Aorta (tissue), 5 donors: ENCODE data around the gene HES3. TPM values are rescaled to one million over a fixed set of nuclear protein-coding genes. Genes with fewer than 3 reads are reported as not detected.
A peak's percentile ranks its signal among the peaks of the same experiment; 100 is the strongest.
"Not testable (repeated sequence)": the region's sequence is repeated elsewhere in the genome, so short reads cannot be mapped to it uniquely, and the experiment has no call there.

ENCODE experiments used
- ATAC-seq: fragments of 200-7000 bp; cut with Tn5 transposase; one replicate; pipeline ENCODE4 v1.9.1; 2022; ENCODE audit warnings: moderate library complexity; ENCODE audit not compliant: low FRiP score
- DNase-seq, 2 donors: peaks; one replicate each; pipeline ENCODE4 v3.0.0-alpha.2; 2020
- H3K27ac ChIP-seq, 2 donors: one replicate each; pipeline ENCODE4 v1.5.1; 2013; ENCODE audit warnings: low read length in 2 of 2, mild to moderate bottlenecking in 2 of 2, moderate library complexity in 2 of 2, control low read depth in 1 of 2, inconsistent platforms in 1 of 2, low read depth in 1 of 2
- H3K27me3 ChIP-seq, 2 donors: one replicate each; pipeline ENCODE4 v1.6.1; 2013; ENCODE audit warnings: control low read depth in 1 of 2, low read length in 1 of 2, mild to moderate bottlenecking in 1 of 2, moderate library complexity in 1 of 2; ENCODE audit not compliant: insufficient read depth in 2 of 2, control insufficient read depth in 1 of 2
- H3K36me3 ChIP-seq, 2 donors: one replicate each; pipeline ENCODE4 v1.6.1; 2013; ENCODE audit warnings: control low read depth in 1 of 2, low read length in 1 of 2, mild to moderate bottlenecking in 1 of 2; ENCODE audit not compliant: insufficient read depth in 2 of 2, control insufficient read depth in 1 of 2
- H3K4me1 ChIP-seq, 2 donors: one replicate each; pipeline ENCODE4 v1.6.1; 2013; ENCODE audit warnings: low read length in 2 of 2, control low read depth in 1 of 2, mild to moderate bottlenecking in 1 of 2, moderate library complexity in 1 of 2; ENCODE audit not compliant: insufficient read depth in 2 of 2, control insufficient read depth in 1 of 2
- H3K4me3 ChIP-seq, 2 donors: one replicate each; pipeline ENCODE4 v1.5.1; 2013; ENCODE audit warnings: low read length in 2 of 2, control low read depth in 1 of 2, mild to moderate bottlenecking in 1 of 2
- H3K9me3 ChIP-seq: one replicate; pipeline ENCODE4 v1.6.1; 2013; ENCODE audit warnings: mild to moderate bottlenecking, low read length; ENCODE audit not compliant: control insufficient read depth
- WGBS, 2 donors: extraction: QIAGEN DNeasy Blood & Tissue Kit; methylation state at CpG; one replicate each; pipeline ENCODE4 v1.1.7; 2013; 5-methylcytosine and 5-hydroxymethylcytosine counted together
- intact Hi-C, 2 donors: fragments of 100-400 bp; cut with DNase I; formaldehyde crosslinking; loops; one replicate each; pipeline versions ENCODE4 v1.14.2 to v1.15.0; 2022
- polyA plus RNA-seq, 2 donors: library from polyadenylated mRNA; stranded (reverse); fragments of 200-250 nt; gene quantifications; one replicate each; pipeline ENCODE4 v1.2.3, GENCODE V29; 2013
- total RNA-seq, 2 donors: library from RNA; stranded (reverse); fragmentation: NEBNext Ultra II Directional; extraction: Animal tissue kit (Norgen Biotek cat#: 25700); gene quantifications; one replicate each; pipeline ENCODE4 v1.2.1, GENCODE V29; 2021
- donor health status: healthy with polysubstance abuse.
- donor health status: Bipolar disorder and iron deficiency.
- donor health status: DM: no; HTN: no; CAD: no.
- donor health status: DM: no; HTN: no; CAD: no.
- donor health status: DM: yes; HTN: yes; CAD: no.

Gene HES3
- total and polyA plus RNA-seq, 4 donors: not detected

DNA sequence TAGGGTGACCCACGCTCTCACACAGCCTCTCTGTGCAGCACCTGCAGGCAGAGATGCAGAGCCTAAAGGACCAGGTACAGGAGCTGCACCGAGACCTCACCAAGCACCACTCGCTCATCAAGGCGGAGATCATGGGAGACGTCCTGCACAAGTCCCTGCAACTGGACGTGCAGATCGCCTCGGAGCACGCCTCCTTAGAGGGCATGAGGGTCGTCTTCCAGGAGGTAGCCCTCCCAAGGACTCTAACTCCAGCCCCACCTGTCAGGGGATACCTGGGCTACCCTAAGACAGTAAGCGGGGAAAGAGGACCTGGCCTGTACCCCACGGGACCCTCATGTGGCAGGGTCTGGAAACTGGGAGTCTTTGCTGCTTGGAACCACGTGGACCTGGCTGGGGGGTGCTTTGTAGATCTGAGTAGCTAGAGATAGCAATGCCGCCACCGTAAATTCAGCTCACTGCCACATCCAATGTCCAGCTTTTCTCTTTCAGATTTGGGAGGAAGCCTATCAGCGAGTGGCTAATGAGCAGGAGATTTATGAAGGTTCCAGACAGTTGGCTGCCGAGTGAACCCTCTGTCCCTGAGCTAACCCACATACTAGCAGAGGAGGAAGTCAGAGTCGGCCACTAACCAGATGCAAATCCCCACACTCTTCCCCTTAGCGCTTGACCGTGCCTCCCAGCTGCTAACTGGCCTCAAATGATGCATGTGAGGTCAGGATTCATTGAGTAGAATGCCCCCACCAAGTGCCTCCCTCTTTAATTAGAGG lies 31.6 kb upstream of the HES3 start:
- intact Hi-C loops: no loop called here
- WGBS, 2 donors: 85 to 87% methylated on average over 20 of the region's 20 CpGs
- ATAC-seq (no peak), DNase-seq (no peak)
- H3K36me3 ChIP-seq: no peaks in the 10 kb centered on the region
- H3K4me3 ChIP-seq: no peak overlapping the region
- H3K4me1 ChIP-seq: no peaks in the 10 kb centered on the region
- no peaks in the 10 kb centered on the region for H3K27me3 ChIP-seq
- no peak overlapping the region for H3K27ac ChIP-seq
- no peaks in the 10 kb centered on the region for H3K9me3 ChIP-seq

DNA sequence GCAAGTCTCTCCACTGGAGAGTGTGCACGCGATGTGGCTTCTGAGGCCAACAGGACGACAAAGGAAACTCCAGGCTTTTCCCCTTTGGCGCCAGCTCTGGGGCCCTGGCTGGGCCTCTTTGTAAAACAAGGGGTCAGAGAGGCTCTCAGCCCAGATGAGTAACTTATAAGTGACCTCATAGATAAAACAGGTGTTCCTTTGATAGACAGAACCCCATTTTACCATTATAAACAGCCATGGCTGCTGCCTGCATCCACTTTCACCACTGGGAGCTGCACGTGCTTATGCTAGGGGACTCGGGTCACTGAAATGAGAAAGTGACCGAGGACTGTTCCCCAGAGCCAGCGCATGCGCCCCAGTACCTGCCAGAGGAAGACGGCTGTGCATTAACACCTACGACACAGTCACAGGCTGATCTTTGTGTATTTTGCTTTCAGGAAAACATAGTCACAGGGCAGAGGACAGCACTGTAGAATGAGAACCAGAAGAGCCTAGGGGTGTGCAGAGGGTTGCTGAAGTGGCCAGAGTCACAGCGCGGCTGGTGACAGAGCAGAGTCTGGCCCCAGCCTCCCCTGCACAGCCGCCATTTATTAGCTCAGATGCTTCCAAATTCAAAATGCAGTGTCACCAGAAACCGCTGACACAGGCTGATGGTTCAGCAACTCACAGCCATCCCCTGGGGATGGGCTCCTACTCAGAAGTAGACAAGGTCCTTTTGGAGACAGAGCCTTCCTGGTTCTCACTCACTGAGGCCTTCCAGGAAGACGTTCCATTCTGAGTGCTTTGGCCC lies 25.4 kb upstream of the HES3 start:
- DNase-seq (no peak), ATAC-seq (no peak)
- intact Hi-C loops: no loop called here
- Histone ChIP-seq H3K9me3 (no peaks in the 10 kb centered on the region), H3K4me3 (no peak overlapping the region), H3K36me3 (peaks cover 0 to 3% of the 10 kb centered on the region in 2 donors), H3K4me1 (no peaks in the 10 kb centered on the region), H3K27me3 (no peaks in the 10 kb centered on the region), H3K27ac (no peak overlapping the region)
- WGBS, 2 donors: 89% methylated on average over 16 of the region's 16 CpGs

DNA sequence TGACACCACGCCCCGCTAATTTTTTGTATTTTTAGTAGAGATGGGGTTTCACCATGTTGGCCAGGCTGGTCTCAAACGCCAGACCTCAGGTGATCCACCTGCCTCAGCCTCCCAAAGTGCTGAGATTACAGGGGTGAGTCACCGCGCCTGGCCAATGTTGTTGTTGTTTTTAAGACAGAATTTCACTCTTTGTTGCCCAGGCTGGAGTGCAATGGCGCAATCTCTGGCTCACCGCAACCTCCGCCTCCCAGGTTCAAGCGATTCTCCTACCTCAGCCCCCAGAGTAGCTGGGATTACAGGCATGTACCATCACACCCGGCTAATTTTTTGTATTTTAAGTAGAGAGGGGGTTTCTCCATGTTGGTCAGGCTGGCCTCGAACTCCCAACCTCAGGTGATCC lies 24.3 kb upstream of the HES3 start:
- intact Hi-C loops, H3K27me3 ChIP-seq, ATAC-seq, H3K9me3 ChIP-seq, H3K4me3 ChIP-seq, H3K4me1 ChIP-seq, DNase-seq, H3K27ac ChIP-seq, H3K36me3 ChIP-seq: not testable (repeated sequence)
- WGBS, 2 donors: 86 to 89% methylated on average over 11 of the region's 11 CpGs

DNA sequence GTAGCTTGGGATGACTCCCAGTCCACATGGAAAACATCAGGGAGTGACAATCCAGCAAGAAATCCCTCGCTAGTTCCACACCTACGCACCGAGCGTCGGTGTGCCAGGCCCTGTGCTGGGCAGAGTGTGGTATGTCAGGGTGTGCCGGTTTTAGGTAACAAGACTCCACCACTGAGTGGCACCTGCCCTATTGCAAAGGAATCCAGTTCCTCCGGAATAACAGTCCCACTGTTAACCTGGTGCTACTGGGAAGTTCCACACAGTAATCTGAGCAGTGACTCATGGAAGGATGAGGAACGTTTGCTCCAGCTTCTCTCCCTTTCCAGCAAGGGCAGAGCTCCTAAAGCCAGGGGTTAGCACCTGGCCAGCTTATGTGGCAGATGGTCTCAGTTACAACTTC lies 23.7 kb upstream of the HES3 start:
- no peaks in the 10 kb centered on the region for H3K27me3 ChIP-seq
- no peaks in the 10 kb centered on the region for H3K4me1 ChIP-seq
- DNase-seq: no peak
- peaks cover 0 to 8% of the 10 kb centered on the region in 2 donors for H3K36me3 ChIP-seq
- ATAC-seq: no peak
- intact Hi-C loops: no loop called here
- WGBS, 2 donors: 85 to 86% methylated on average over 8 of the region's 8 CpGs
- H3K9me3 ChIP-seq: no peaks in the 10 kb centered on the region
- H3K4me3 ChIP-seq: no peak overlapping the region
- H3K27ac ChIP-seq: no peak overlapping the region

GRCh38 chr1:6221210-6221784 lies 22.7 kb upstream of the HES3 start:
- H3K4me3 ChIP-seq: no peak overlapping the region
- ATAC-seq (no peak), DNase-seq (no peak)
- H3K36me3 ChIP-seq: peaks cover 0 to 8% of the 10 kb centered on the region in 2 donors
- H3K27me3 ChIP-seq: no peaks in the 10 kb centered on the region
- H3K4me1 ChIP-seq: no peaks in the 10 kb centered on the region
- no peaks in the 10 kb centered on the region for H3K9me3 ChIP-seq
- no peak overlapping the region for H3K27ac ChIP-seq
- 92 to 96% methylated on average over 12 of the region's 12 CpGs for WGBS, 2 donors
- intact Hi-C loops: no loop called here

DNA sequence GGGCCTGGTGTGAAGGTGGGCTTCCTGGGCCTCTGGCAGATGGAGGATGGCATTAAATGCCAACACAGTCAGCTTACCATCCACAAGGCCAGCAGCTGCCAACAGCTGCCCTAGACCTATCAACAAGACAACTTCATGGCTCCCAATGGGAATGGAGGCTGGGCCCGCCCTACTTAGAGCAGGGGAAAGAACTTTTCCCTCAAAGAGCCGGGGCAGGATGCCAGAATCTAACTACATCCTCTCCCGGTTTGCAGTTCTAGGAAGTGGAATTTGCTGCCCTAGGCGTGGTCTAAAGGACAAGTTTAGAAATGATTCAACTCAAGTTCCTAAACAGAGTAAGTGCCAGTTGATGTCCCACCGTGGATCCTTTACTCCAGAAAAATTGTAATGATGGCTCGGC lies 21.3 kb upstream of the HES3 start:
- DNase-seq: no peak
- peak; percentile 43 for ATAC-seq
- no peaks in the 10 kb centered on the region for H3K9me3 ChIP-seq
- H3K4me1 ChIP-seq: no peaks in the 10 kb centered on the region
- no peak overlapping the region for H3K27ac ChIP-seq
- H3K4me3 ChIP-seq: no peak overlapping the region
- H3K36me3 ChIP-seq: peaks cover 0 to 8% of the 10 kb centered on the region in 2 donors
- WGBS, 2 donors: 51 to 64% methylated on average over 6 of the region's 6 CpGs
- intact Hi-C loops: no loop called here
- no peaks in the 10 kb centered on the region for H3K27me3 ChIP-seq

DNA sequence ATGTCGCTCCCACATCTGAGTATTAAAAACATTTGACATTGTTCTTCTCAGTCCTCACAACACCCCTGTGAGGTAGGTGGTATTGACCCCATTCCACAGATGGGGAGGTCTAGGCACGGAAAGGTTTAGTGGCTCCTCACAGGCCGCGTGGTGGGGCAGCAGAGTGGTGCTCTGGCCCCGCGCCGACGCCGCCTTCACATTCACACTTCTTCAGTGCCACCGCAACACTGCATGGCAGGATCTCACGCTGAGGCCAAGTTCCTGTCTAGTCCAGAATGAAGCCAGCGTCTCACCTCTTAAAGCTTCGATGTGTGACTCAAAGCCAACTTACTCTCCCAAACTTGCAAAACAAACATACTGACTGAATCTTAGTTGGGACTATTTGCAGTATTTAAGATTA lies 20.4 kb upstream of the HES3 start:
- DNase-seq (no peak), ATAC-seq (no peak)
- no peak overlapping the region for H3K4me3 ChIP-seq
- H3K27ac ChIP-seq: no peak overlapping the region
- no peaks in the 10 kb centered on the region for H3K4me1 ChIP-seq
- H3K9me3 ChIP-seq: no peaks in the 10 kb centered on the region
- WGBS, 2 donors: 95 to 96% methylated on average over 13 of the region's 13 CpGs
- H3K36me3 ChIP-seq: peaks cover 0 to 8% of the 10 kb centered on the region in 2 donors
- H3K27me3 ChIP-seq: no peaks in the 10 kb centered on the region
- intact Hi-C loops: no loop called here

GRCh38 chr1:6224718-6225117 lies 19.3 kb upstream of the HES3 start:
- Histone ChIP-seq H3K27ac (no peak overlapping the region), H3K4me3 (no peak overlapping the region), H3K4me1 (no peaks in the 10 kb centered on the region), H3K27me3 (no peaks in the 10 kb centered on the region), H3K36me3 (peaks cover 0 to 8% of the 10 kb centered on the region in 2 donors), H3K9me3 (no peaks in the 10 kb centered on the region)
- intact Hi-C loops: no loop called here
- no peak for ATAC-seq
- no peak for DNase-seq
- 78% methylated on average over 15 of the region's 15 CpGs for WGBS, 2 donors
